GM21367 (cell line): ENCODE results near the gene NOXA1.
"Not testable (repeated sequence)": the region's sequence is repeated elsewhere in the genome, so short reads cannot be mapped to it uniquely, and the experiment has no call there.

Experiments
- ATAC-seq: cut with Tn5 transposase; IDR thresholded peaks from one replicate; pipeline ENCODE4 v1.9.1; 2021; ENCODE audit not compliant: unreplicated experiment

NOXA1 gene

GRCh38 chr9:137422604-137423513 is at the start of gene NOXA1, which contains the start of gene EXD3:
NOXA1 (plus strand) TSS chr9:137423393; CDS start chr9:137423530, 137 bp downstream.
EXD3 (minus strand) TSS chr9:137423162; CDS start chr9:137395357, 27,805 bp downstream.
- ATAC-seq = peak; percentile 79

GRCh38 chr9:137373611-137373980 is 49.6 kb upstream of the NOXA1 start:
- no peak for ATAC-seq

GRCh38 chr9:137374131-137374845 is 48.9 kb upstream of the NOXA1 start:
- ATAC-seq = no peak

DNA sequence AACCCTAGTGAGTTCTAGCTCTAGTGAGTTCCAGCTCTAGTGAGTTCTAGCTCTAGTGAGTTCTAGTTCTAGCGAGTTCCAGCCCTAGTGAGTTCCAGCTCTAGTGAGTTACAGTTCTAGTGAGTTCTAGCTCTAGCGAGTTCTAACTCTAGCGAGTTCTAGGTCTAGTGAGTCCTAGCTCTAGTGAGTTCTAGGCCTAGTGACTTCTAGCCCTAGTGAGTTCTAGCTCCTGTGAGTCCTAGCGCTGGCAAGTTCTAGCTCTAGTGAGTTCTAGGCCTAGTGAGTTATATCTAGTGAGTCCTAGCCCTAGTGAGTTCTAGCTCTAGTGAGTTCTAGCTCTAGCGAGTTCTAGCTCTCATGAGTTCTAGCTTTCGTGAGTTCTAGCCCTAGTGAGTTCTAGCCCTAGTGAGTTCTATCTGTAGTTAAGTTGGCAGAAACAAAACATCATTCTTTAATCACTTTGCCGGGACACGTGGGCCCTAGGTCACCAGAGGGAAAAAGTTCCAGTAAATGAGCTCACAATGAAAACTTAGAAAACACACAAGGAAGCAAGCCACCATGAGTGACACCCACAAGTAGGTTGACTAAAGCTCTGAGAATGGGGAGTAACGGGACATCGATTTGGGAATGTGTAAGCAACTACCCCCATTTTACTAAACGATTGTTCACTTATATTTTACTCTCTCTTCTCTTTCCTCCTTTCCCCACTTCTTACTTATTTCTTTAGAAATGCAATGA is 47.7 kb upstream of the NOXA1 start:
- no peak for ATAC-seq

- ATAC-seq = no peak
Measured at GRCh38 chr9:137376386-137376785, 46.8 kb upstream of the NOXA1 start.

- not testable (repeated sequence) for ATAC-seq
Measured at GRCh38 chr9:137378688-137379410, 44.3 kb upstream of the NOXA1 start.

DNA sequence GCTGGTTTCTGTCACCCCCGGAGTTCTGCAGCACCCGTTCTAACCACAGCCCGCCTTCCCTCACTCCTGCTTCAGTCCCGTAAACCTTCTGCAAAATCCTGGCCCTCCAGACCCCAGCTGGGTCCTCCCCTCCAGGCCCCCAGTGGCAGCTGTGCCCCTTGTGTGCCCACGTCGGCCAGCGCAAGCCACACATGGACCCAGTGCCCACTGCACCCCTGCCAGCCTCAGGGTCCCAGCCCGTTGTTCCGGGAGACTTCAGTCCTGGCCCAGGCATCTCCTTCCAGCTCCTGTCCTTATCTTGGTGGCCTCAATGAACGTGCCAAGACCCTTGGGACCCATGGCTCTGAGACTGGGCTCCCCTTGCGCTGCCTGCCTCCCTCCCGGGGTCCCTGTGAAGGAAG is 43.4 kb upstream of the NOXA1 start:
- no peak for ATAC-seq

DNA sequence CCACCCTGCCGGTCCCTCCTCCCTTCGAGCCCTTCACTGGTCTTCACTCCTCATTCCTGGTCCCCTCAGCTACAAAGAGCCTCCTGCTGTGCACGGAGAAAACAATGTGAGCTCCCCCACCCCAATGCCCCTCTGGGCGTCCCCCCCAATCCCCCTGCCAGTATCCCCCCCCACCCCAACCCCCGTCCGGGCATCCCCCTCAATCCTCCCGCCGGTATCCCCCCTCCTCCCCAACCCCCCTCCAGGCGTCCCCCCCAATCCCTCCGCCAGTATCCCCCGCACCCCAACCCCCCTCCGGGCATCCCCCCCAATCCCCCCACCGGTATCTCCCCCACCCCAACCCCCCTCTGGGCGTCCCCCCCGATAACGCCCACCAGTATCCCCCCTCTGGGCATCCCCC is 43.0 kb upstream of the NOXA1 start:
- no peak for ATAC-seq

DNA sequence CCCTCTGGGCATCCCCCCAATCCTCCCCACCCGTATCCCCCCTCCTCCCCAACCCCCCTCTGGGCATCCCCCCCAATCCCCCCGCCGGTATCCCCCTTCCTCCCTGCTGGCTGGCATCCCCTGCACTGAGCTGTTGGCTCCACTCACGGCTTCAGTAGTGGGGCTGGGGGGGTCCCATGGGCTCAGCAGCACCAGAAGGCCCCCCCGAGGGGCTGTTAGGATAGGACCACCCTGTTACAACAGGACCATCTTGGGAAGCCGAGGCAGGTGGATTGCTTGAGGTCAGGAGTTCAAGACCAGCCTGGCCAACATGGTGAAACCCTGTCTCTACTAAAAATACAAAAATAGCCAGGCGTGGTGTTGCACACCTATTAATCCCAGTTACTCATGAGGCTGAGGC is 42.6 kb upstream of the NOXA1 start:
- no peak for ATAC-seq

GRCh38 chr9:137381501-137382443 is 41.4 kb upstream of the NOXA1 start:
- no peak for ATAC-seq

DNA sequence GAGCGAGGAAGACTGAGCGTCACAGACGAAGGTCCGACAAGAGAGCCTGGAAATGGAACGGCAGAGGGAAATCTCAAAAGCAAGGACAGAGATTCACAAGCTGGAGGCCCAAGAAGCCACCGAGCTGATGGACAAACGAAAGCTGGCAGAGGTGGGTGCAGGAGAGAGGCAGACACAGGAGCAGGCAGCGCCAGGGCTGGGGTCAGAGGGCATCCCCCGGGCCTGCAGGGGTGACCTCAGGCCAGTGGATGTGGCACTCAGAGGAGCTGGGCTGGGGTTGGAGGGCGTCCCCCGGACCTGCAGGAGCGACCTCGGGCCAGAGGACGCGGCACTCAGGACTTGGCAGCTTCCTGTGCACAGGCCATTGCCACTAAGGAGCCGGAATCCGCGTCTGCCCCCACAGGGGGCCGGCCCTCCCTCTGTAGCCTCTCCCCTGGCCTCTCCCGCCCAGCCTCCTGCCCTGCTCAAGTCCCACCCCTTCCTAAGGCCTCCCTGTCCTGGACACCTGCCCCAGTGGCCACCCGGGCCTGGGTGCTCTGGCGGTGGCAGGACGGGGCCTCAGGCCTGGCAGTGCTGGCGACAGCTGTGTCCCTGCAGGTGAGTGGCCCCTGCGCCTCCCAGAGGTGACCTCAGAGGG is 40.6 kb upstream of the NOXA1 start:
- ATAC-seq = no peak

- no peak for ATAC-seq
Measured at GRCh38 chr9:137383081-137383783, 40.0 kb upstream of the NOXA1 start.

GRCh38 chr9:137383784-137384756 is 39.1 kb upstream of the NOXA1 start:
- no peak for ATAC-seq

DNA sequence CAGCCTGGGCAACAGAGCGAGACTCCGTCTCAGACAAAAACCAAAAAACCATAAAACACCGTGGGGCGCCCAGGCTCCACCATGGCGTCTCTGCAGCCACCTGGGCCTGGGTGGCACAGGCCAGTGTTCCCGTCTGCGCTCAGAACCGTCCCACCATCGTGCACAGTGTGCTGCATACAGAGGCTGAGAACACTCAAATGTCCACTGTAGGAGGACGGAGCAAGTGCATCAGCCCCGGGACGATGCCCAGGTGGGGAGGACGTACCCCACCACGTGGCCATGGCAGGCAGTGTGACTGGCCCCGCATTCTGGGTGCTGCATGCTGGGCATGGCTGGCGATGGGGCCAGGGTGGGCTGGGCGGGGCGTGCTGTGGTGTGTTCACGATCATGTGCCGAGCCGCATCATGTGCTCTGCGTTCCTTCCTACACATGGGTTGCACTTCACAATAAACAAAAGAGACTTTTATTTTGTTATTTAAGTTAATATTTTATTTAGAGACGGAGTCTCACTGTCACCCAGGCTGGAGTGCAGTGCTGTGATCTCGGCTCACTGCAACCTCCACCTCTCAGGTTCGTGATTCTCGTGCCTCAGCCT is 38.0 kb upstream of the NOXA1 start:
- no peak for ATAC-seq

DNA sequence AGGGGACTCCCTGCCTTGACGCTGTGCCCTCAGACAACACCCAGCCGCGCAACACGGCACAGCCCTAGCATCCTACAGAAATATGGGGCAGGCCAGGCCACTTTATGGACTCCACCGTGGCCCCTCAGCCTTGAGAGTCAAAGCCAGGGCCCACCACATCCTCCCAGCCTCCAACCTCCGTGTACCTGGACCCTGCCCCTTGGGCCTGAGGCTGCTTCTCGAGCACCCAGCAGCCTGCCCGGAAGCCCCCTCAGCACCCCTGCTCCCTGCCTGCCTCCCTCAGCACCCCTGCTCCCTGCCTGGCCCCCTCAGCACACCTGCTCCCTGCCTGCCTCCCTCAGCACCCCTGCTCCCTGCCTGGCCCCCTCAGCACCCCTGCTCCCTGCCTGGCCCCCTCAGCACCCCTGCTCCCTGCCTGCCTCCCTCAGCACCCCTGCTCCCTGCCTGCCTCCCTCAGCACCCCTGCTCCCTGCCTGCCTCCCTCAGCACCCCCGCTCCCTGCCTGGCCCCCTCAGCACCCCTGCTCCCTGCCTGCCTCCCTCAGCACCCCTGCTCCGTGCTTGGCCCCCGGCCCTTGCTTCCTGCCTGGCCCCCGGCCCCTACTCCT is 36.6 kb upstream of the NOXA1 start:
- ATAC-seq = not testable (repeated sequence)

GRCh38 chr9:137387114-137387890 is 35.9 kb upstream of the NOXA1 start:
- ATAC-seq = no peak
